Suprapubic skin (tissue), 4 donors: ENCODE measurements around the gene AKR1C4. TPM values are rescaled to one million over a fixed set of nuclear protein-coding genes. Genes with fewer than 3 reads are reported as not detected.

Experiments used
- DNase-seq, 2 donors: peaks; one replicate each; pipeline ENCODE4 v3.0.0-alpha.2; 2019; ENCODE audit warnings: low spot score in 2 of 2
- H3K27ac ChIP-seq: fragments of 200-600 bp; sonication (generic); one replicate; pipeline ENCODE4 v1.5.1; 2019
- H3K27me3 ChIP-seq: fragments of 200-600 bp; sonication (generic); one replicate; pipeline ENCODE4 v1.5.1; 2019
- H3K36me3 ChIP-seq: fragments of 200-600 bp; sonication (generic); one replicate; pipeline ENCODE4 v1.5.1; 2019
- H3K4me1 ChIP-seq: fragments of 200-600 bp; sonication (generic); one replicate; pipeline ENCODE4 v1.5.1; 2019
- H3K4me3 ChIP-seq: fragments of 200-600 bp; sonication (generic); one replicate; pipeline ENCODE4 v1.5.1; 2019; ENCODE audit warnings: mild to moderate bottlenecking
- H3K9me3 ChIP-seq: fragments of 200-600 bp; sonication (generic); one replicate; pipeline ENCODE4 v1.5.1; 2019
- CTCF ChIP-seq, 2 donors: fragments of 200-600 bp in 1 of 2; fragments of 450-650 bp in 1 of 2; sonication (generic) in 1 of 2; IDR thresholded peaks; one replicate each; pipeline ENCODE4 v1.5.1; 2016 to 2019; ENCODE audit warnings: antibody characterized with exemption in 2 of 2, mild to moderate bottlenecking in 1 of 2, moderate library complexity in 1 of 2
- EP300 ChIP-seq: sonication (generic); formaldehyde crosslinking; IDR thresholded peaks from one replicate; pipeline ENCODE4 v1.6.1; 2017; ENCODE audit warnings: antibody characterized with exemption
- POLR2A ChIP-seq, 2 donors: fragments of 450-650 bp; IDR thresholded peaks; one replicate each; pipeline ENCODE4 v1.6.1; 2017; ENCODE audit warnings: antibody characterized with exemption in 2 of 2, mild to moderate bottlenecking in 2 of 2, moderate library complexity in 2 of 2
- POLR2AphosphoS5 ChIP-seq, 3 donors: sonication (generic); formaldehyde crosslinking; IDR thresholded peaks; one replicate each; pipeline ENCODE4 v1.6.1; 2017; ENCODE audit warnings: antibody characterized with exemption in 3 of 3
- WGBS: methylation state at CpG from one replicate; pipeline ENCODE4 v1.1.5; 2018; 5-methylcytosine and 5-hydroxymethylcytosine counted together
- total RNA-seq, 4 donors: library from RNA; depleted of rRNA; stranded (reverse); fragments of >200 nt; gene quantifications; one replicate each; pipeline ENCODE4 v1.1.0, GENCODE V29; 2016

AKR1C4 gene
- total RNA-seq, 4 donors from 2014 or later = 1.1 TPM; not detected in 3

DNA sequence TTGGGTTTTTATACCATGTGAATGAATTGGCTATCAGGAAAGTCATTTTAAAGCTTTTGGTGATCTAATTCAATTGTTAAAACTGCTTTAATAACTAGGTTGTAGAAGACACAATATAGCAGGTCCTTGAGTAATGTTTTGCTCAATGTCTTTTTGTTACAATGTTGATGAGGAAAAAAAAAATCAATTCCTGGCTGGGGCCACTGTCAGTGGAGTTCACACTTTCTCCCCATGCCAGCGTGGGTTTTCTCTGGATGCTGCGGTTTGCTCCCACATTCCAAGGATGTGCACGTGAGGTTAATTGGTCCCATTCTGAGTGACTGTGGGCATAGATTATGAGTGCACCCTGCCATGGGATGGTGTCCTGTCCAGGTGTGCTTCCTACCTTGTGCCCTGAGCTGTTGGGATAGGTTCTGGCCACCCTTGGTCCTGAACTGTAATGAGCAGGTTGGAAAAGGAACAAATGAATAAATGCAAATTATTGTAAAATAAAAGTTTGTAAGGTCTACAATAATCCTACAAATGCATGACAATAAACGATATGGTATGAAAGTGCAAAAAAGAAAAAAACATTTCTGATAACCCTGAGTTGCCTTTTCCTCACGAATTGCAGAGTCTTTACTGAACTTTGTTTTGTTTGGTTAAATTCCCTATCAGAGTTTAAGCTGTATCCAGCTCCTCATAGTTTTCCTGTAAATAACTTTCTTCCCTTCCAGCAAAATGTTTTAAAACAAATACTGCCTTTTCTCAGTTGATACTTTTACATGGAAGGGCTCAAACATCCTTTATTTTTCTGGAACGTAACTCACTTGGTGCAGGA is 62.7 kb downstream of the AKR1C4 start:
- H3K4me1 ChIP-seq = no peaks in the 10 kb centered on the region
- H3K27ac ChIP-seq = no peak overlapping the region
- no peaks in the 10 kb centered on the region for H3K36me3 ChIP-seq
- H3K27me3 ChIP-seq = no peaks in the 10 kb centered on the region
- no peak for TF ChIP-seq POLR2AphosphoS5 (IDR thresholded peaks at IDR 0.05)
- no peak for TF ChIP-seq EP300
- no peak for TF ChIP-seq POLR2A (IDR thresholded peaks at IDR 0.05)
- TF ChIP-seq CTCF (IDR thresholded peaks at IDR 0.05) = no peak
- 82% methylated on average over 6 of the region's 6 CpGs for WGBS
- H3K9me3 ChIP-seq = no peaks in the 10 kb centered on the region
- no peak overlapping the region for H3K4me3 ChIP-seq
- no peak for DNase-seq

DNA sequence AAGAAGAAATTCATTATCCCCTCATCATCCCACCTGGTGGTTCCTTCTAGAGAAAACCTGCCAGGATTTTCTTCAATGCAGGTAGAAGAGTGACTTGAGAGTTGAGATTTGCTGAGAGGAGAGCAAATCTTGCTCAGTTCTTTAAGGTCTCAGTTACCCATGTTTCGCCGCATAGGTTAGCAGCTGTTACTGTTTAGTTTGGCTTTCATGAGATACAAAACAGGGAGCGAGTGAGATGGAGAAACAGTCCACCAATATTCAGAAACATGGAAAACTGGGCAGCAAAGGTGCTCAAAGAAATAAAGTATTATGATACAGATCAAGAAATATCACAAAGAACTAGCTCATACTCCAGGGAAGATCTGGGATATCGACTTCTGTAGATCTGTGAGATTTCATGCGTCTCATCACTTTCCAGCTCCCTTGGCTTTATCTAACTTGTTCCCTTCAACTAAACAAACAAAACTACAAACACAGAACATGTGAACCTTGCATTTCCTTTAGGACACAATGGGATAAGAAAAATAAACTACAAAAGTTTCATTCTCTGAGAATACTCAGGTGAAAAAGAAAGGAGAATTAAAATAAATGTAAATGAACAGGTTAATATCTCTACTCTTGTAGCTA is 63.4 kb downstream of the AKR1C4 start:
- Histone ChIP-seq H3K9me3 (no peaks in the 10 kb centered on the region), H3K27me3 (no peaks in the 10 kb centered on the region), H3K4me3 (no peak overlapping the region), H3K4me1 (no peaks in the 10 kb centered on the region), H3K27ac (no peak overlapping the region), H3K36me3 (no peaks in the 10 kb centered on the region)
- DNase-seq = no peak
- 86% methylated on average over 5 of the region's 5 CpGs for WGBS
- TF ChIP-seq CTCF (IDR thresholded peaks at IDR 0.05) (no peak), POLR2AphosphoS5 (IDR thresholded peaks at IDR 0.05) (no peak), EP300 (no peak), POLR2A (IDR thresholded peaks at IDR 0.05) (no peak)

GRCh38 chr10:5260828-5261227 is 64.2 kb downstream of the AKR1C4 start:
- no peaks in the 10 kb centered on the region for H3K27me3 ChIP-seq
- TF ChIP-seq POLR2A (IDR thresholded peaks at IDR 0.05) (no peak), CTCF (IDR thresholded peaks at IDR 0.05) (no peak), EP300 (no peak), POLR2AphosphoS5 (IDR thresholded peaks at IDR 0.05) (no peak)
- 47% methylated on average over 3 of the region's 3 CpGs for WGBS
- no peaks in the 10 kb centered on the region for H3K9me3 ChIP-seq
- no peak for DNase-seq
- no peak overlapping the region for H3K27ac ChIP-seq
- no peak overlapping the region for H3K4me3 ChIP-seq
- H3K36me3 ChIP-seq = no peaks in the 10 kb centered on the region
- no peaks in the 10 kb centered on the region for H3K4me1 ChIP-seq

GRCh38 chr10:5265139-5265538 is 68.5 kb downstream of the AKR1C4 start:
- DNase-seq = no peak
- Histone ChIP-seq H3K27me3 (no peaks in the 10 kb centered on the region), H3K4me3 (no peak overlapping the region), H3K36me3 (no peaks in the 10 kb centered on the region), H3K4me1 (no peaks in the 10 kb centered on the region), H3K9me3 (peaks cover 6% of the 10 kb centered on the region), H3K27ac (no peak overlapping the region)
- TF ChIP-seq POLR2AphosphoS5 (IDR thresholded peaks at IDR 0.05) (no peak), EP300 (no peak)
- 68% methylated on average over 1 of the region's 1 CpG for WGBS

- no peak for TF ChIP-seq POLR2AphosphoS5 (IDR thresholded peaks at IDR 0.05)
- no peak for TF ChIP-seq CTCF (IDR thresholded peaks at IDR 0.05)
- TF ChIP-seq EP300 = no peak
- H3K27me3 ChIP-seq = no peaks in the 10 kb centered on the region
- no peak for DNase-seq
- peaks cover 6% of the 10 kb centered on the region for H3K9me3 ChIP-seq
- no peaks in the 10 kb centered on the region for H3K36me3 ChIP-seq
- H3K4me1 ChIP-seq = no peaks in the 10 kb centered on the region
- 100% methylated on average over 1 of the region's 1 CpG for WGBS
- H3K4me3 ChIP-seq = no peak overlapping the region
- no peak overlapping the region for H3K27ac ChIP-seq
Observed at GRCh38 chr10:5266351-5266750, 69.7 kb downstream of the AKR1C4 start.
